Measurements from ENCODE around the gene RSBN1L.

DNA sequence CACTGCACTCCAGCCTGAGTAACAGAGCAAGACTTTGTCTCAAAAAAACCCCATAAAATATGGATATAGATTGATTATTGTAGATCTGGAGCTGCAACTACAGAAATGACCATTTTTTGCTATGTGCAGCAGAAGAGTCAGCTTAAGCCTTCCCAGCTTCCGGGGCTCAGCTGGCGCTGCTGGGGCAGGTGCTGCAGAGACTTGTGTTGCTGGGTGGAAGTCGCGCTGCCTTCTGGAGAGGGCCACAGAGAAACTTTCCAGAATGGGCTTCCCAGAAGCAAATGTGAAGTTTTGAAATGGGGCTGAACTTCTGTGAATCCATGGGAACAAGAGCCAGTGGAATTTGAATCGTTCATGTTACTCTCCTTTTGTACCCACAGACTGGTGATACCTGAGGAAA is 37.3 kb upstream of the RSBN1L start:
- no peak for TF ChIP-seq POLR2A (IDR thresholded peaks at IDR 0.05)
- TF ChIP-seq, protein P1, sequence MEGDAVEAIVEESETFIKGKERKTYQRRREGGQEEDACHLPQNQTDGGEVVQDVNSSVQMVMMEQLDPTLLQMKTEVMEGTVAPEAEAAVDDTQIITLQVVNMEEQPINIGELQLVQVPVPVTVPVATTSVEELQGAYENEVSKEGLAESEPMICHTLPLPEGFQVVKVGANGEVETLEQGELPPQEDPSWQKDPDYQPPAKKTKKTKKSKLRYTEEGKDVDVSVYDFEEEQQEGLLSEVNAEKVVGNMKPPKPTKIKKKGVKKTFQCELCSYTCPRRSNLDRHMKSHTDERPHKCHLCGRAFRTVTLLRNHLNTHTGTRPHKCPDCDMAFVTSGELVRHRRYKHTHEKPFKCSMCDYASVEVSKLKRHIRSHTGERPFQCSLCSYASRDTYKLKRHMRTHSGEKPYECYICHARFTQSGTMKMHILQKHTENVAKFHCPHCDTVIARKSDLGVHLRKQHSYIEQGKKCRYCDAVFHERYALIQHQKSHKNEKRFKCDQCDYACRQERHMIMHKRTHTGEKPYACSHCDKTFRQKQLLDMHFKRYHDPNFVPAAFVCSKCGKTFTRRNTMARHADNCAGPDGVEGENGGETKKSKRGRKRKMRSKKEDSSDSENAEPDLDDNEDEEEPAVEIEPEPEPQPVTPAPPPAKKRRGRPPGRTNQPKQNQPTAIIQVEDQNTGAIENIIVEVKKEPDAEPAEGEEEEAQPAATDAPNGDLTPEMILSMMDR (IDR thresholded peaks at IDR 0.05), result no peak

Data from transverse colon (tissue), 3 donors.